Activated CD8-positive, alpha-beta memory T cell treated with anti-CD3 and anti-CD28 coated beads, Interleukin-2, amount 10 ng/mL, durations not matched to agents 7 days and 5 days (primary cell): Measurements from ENCODE around the gene RREB1. TPM values are rescaled to one million over a fixed set of nuclear protein-coding genes. Genes with fewer than 3 reads are reported as not detected.

ENCODE experiments used
- ATAC-seq: fragments of 150-1000 bp; cut with Tn5 transposase; one replicate; pipeline ENCODE4 v1.10.0; 2021; ENCODE audit warnings: moderate library complexity
- CTCF ChIA-PET: fragments of 350-600 bp; sonication (Branson Sonifier 250); formaldehyde crosslinking; loops from one replicate; lab custom pipeline; 2021; ENCODE audit warnings: antibody characterized with exemption; lab: Charles Lee
- DNase-seq: peaks from one replicate; pipeline ENCODE4 v3.0.0-alpha.2; 2020
- H3K27ac Mint-ChIP-seq: one replicate; pipeline ENCODE4 v1.8.0; 2021; ENCODE audit warnings: mild to moderate bottlenecking, mixed read lengths
- H3K27me3 Mint-ChIP-seq: one replicate; pipeline ENCODE4 v1.8.0; 2021; ENCODE audit warnings: mixed read lengths
- H3K36me3 Mint-ChIP-seq: one replicate; pipeline ENCODE4 v1.8.0; 2021; ENCODE audit warnings: mild to moderate bottlenecking, mixed read lengths
- H3K4me1 Mint-ChIP-seq: one replicate; pipeline ENCODE4 v1.8.0; 2021; ENCODE audit warnings: mixed read lengths
- H3K4me3 Mint-ChIP-seq: one replicate; pipeline ENCODE4 v1.8.0; 2021; ENCODE audit warnings: mild to moderate bottlenecking, moderate library complexity, mixed read lengths
- H3K9me3 Mint-ChIP-seq: one replicate; pipeline ENCODE4 v1.8.0; 2022; ENCODE audit warnings: low read depth, mixed read lengths
- total RNA-seq, 2 experiments: library from RNA; stranded (reverse); gene quantifications; one replicate each; pipeline ENCODE4 v1.2.3, GENCODE V29; 2021

RREB1 gene
- total RNA-seq, 2 experiments from 2014 or later = 20.6 to 24.6 TPM

- H3K9me3 Mint-ChIP-seq = no peaks in the 10 kb centered on the region
- peaks cover 3% of the 10 kb centered on the region for H3K36me3 Mint-ChIP-seq
- ATAC-seq (no peak), DNase-seq (no peak)
- CTCF ChIA-PET = interaction anchor here (1.1 to 5.2 kb wide), 6 partner anchors 9 to 48 kb away, joined by 3 to 28 read pairs (median 4); no protein-coding TSS in a partner anchor
- H3K27me3 Mint-ChIP-seq = peaks cover 3% of the 10 kb centered on the region
- peak overlapping the region; percentile 94 for H3K4me3 Mint-ChIP-seq
- peaks cover 26% of the 10 kb centered on the region for H3K4me1 Mint-ChIP-seq
- H3K27ac Mint-ChIP-seq = peak overlapping the region; percentile 89
Observed at GRCh38 chr6:7106215-7106751, 1.5 kb upstream of the RREB1 start.

GRCh38 chr6:7106752-7107577 is 796 bp upstream of the RREB1 start:
- Mint-ChIP-seq H3K9me3 (no peaks in the 10 kb centered on the region), H3K4me1 (peaks cover 30% of the 10 kb centered on the region), H3K27ac (peak overlapping the region; percentile 89), H3K27me3 (no peaks in the 10 kb centered on the region), H3K36me3 (peaks cover 3% of the 10 kb centered on the region), H3K4me3 (peak overlapping the region; percentile 94)
- CTCF ChIA-PET = interaction anchor here (1.1 to 5.2 kb wide), 8 partner anchors 8 to 448 kb away, joined by 3 to 28 read pairs (median 3); no protein-coding TSS in a partner anchor
- peak; percentile 76 for DNase-seq
- ATAC-seq = peak; percentile 46

GRCh38 chr6:7108196-7108963 is 619 bp downstream of the RREB1 start:
- H3K4me3 Mint-ChIP-seq = peak overlapping the region; percentile 94

DNA sequence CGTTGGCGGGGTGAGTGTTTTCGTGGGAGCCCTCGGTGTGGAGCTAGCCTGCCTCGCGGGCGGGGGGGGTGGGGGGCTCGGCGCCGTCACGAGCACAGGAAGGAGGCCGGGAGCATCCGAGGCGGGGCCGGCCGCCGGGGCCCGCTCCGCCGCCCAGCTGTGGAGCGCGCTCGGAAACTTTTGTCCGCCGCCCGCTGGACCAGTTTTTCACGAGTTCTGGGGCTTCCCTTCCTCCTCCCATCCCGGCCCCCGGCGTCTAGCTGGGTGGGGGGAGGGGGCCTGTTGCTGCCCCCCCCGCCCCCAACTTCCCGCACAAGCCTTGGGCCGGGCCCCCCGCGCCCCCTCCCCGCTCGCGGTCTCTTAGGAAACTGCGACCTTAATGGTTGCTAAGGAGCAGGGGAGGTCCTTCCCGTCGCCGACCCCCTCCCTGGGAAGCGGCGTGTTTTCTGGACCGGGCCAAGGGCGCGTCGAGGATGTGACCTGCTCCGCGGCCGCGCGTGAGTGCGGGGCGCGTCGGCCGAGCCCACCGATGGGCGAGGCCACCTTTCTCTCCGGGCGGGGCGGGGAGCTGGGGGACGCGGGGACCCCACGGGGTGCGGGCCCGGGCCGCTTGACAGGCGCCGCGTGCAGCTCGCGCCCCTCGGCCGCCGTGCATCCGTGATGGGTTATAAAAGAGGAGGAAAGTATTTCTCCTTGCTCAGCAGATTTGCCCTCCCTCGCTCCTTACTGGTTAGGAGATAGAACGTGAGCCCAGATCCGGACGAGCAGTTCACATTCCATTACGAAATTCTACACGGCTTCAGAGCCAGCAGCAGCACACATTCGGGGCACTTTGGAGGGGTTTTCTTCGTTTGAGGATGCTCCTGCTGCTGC is 1.4 kb downstream of the RREB1 start:
- no peaks in the 10 kb centered on the region for H3K27me3 Mint-ChIP-seq
- peak; percentile 53 for DNase-seq
- ATAC-seq = peak; percentile 16
- CTCF ChIA-PET = interaction anchor here (1.0 to 5.2 kb wide), 3 partner anchors 23 to 450 kb away, joined by 3 to 28 read pairs (median 12); no protein-coding TSS in a partner anchor
- H3K4me3 Mint-ChIP-seq = peak overlapping the region; percentile 83
- no peaks in the 10 kb centered on the region for H3K9me3 Mint-ChIP-seq
- H3K4me1 Mint-ChIP-seq = peaks cover 51% of the 10 kb centered on the region
- peaks cover 3% of the 10 kb centered on the region for H3K36me3 Mint-ChIP-seq
- H3K27ac Mint-ChIP-seq = peak overlapping the region; percentile 84

More at GRCh38 chr6:7108196-7108963, 619 bp downstream of the RREB1 start:
- peak; percentile 61 for DNase-seq
- CTCF ChIA-PET = interaction anchor here (0.6 to 5.2 kb wide), 5 partner anchors 21 to 449 kb away, joined by 3 to 28 read pairs (median 3); no protein-coding TSS in a partner anchor
- peaks cover 44% of the 10 kb centered on the region for H3K4me1 Mint-ChIP-seq
- H3K36me3 Mint-ChIP-seq = peaks cover 3% of the 10 kb centered on the region
- H3K27ac Mint-ChIP-seq = peak overlapping the region; percentile 92
- H3K27me3 Mint-ChIP-seq = no peaks in the 10 kb centered on the region
- peak; percentile 32 for ATAC-seq
- H3K9me3 Mint-ChIP-seq = no peaks in the 10 kb centered on the region

DNA sequence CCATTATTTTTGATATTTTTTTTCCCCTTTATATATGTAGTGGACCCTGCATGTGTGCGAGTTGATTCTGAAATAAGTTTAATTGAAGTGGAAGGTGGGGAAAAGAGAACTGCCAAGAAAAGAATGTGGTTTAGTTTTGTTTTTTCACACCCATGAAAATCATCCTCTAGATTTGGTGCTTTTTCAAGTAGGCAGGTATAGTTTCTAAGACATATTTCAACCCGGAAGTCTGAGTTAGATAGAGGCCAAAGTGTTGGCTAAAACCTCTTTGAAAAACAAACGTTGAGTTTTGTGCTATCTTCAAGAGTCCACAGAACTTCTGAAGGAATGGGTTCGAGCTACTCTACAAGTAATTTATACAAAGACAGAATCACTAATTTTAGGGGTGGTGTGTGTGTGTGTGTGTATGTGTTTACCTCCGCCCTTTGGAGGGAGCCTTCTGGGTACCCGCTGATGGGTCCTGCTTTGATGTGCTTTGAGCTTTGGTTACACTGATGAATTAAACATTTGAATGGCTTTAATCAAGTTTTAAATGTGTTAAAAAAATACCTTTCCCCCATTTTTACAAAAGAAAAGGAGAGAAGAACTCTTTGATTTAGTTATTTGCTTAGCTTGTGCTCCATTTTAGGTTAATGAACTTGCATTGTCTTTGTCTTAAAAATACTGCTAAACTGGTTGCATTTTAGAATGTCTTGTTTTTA is 2.5 kb downstream of the RREB1 start:
- Mint-ChIP-seq H3K36me3 (peaks cover 3% of the 10 kb centered on the region), H3K9me3 (no peaks in the 10 kb centered on the region), H3K4me3 (peak overlapping the region; percentile 83), H3K27ac (peak overlapping the region; percentile 84), H3K27me3 (no peaks in the 10 kb centered on the region), H3K4me1 (peaks cover 57% of the 10 kb centered on the region)
- ATAC-seq (no peak), DNase-seq (peak; percentile 15)
- CTCF ChIA-PET = interaction anchor here (0.6 to 5.2 kb wide), 5 partner anchors 22 to 129 kb away, joined by 3 to 28 read pairs (median 3); no protein-coding TSS in a partner anchor

- no peaks in the 10 kb centered on the region for H3K9me3 Mint-ChIP-seq
- no peak for ATAC-seq
- H3K27me3 Mint-ChIP-seq = no peaks in the 10 kb centered on the region
- CTCF ChIA-PET = interaction anchor here (1.0 to 5.2 kb wide), 4 partner anchors 21 to 415 kb away, joined by 3 to 28 read pairs (median 8); no protein-coding TSS in a partner anchor
- no peak for DNase-seq
- H3K36me3 Mint-ChIP-seq = peaks cover 4% of the 10 kb centered on the region
- H3K4me1 Mint-ChIP-seq = peaks cover 64% of the 10 kb centered on the region
- H3K4me3 Mint-ChIP-seq = no peak overlapping the region
- no peak overlapping the region for H3K27ac Mint-ChIP-seq
Observed at GRCh38 chr6:7111095-7111690, 3.4 kb downstream of the RREB1 start.

DNA sequence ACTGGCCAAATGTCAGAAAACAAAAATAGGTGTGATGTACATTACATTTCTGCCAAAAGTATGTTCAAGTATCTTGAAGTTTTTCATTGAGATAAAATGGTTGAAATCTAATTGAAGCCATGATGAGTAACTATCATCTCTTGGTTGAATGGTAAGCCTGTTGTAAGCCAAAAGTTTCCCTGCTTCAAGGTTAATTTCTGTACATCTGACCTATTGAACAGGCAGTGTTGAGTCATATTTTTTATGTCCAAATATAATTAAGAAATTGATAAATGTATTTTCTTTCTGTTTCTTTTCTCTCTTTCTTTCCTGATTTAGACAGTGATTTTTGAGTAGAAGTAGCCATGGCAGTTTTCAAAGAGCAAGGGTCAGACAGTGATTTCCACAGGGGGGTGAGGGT is 4.4 kb downstream of the RREB1 start:
- no peak for DNase-seq
- Mint-ChIP-seq H3K4me1 (peaks cover 66% of the 10 kb centered on the region), H3K9me3 (no peaks in the 10 kb centered on the region), H3K36me3 (peaks cover 4% of the 10 kb centered on the region), H3K4me3 (peak overlapping the region; percentile 59), H3K27me3 (no peaks in the 10 kb centered on the region), H3K27ac (no peak overlapping the region)
- CTCF ChIA-PET = no interaction called here
- no peak for ATAC-seq

DNA sequence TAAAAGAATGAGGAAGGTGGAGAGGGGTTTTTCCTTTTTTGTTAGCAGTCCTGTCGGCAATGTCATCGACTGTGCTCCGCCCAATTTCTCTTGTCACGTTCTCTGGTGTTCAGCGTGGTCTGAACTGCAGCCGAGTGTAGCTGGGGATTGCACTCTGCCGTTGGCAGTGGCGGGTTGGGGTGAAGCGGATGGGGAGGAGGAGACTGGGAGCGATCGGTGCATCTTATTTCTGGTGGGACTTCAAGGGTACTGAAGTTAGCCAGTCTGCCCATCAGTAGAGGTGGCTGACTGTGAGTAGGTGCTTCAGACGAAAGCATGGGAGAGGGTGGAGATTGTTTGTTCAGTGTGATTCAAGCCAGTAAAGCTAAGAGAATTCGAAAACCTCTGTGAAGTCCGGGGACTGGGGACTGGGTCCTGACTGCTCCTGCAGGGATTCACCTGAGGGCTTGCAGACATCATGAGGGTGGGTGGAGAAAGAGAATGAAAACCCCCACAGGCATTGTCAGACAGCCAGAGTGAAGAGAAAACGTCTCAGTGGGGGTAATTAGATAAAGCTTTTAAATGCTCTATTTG is 5.1 kb downstream of the RREB1 start:
- Mint-ChIP-seq H3K4me1 (peaks cover 66% of the 10 kb centered on the region), H3K27me3 (no peaks in the 10 kb centered on the region), H3K27ac (peak overlapping the region; percentile 26), H3K36me3 (peaks cover 4% of the 10 kb centered on the region), H3K4me3 (peak overlapping the region; percentile 59), H3K9me3 (no peaks in the 10 kb centered on the region)
- CTCF ChIA-PET = interaction anchor here (1.3 kb wide), 1 partner anchor 25 kb away, joined by 3 read pairs; no protein-coding TSS in a partner anchor
- ATAC-seq (no peak), DNase-seq (peak; percentile 50)

DNA sequence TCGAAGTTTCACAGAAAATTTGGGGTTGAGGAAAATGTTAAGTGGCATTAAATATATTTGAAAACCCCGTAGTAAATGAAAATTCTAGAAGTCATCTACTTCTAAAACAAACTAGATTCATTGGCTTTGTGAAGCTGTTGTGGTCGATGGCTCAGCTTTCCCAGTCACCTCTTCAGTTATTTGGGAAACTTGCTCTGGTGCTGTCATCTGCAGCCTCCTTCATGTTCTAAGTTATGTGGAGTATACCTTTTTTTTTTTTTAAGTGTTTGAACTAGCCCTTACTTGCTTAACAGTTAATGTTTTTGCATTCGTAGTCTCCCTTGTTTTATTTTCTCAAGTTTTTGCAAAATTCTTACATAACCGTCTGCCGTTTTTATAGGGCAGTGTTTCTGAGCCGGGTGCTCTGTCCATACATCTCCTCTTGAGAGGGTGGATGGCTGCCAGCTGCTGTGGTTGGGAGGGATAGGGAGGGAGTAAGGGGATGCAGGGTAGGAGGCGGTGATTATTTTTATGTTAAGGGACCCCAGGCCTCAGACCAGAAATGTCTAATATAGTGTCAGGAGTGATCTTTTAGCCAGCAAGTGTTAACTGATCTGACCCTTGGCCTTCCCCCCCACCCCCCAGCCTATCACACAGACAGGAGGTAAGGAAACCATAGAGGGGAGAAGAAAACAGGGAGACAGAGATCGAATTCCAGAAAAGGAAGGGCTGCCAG is 7.1 kb downstream of the RREB1 start:
- Mint-ChIP-seq H3K9me3 (no peaks in the 10 kb centered on the region), H3K36me3 (peaks cover 8% of the 10 kb centered on the region)
- CTCF ChIA-PET = interaction anchor here (0.8 to 1.0 kb wide), 2 partner anchors 9 to 13 kb away, joined by 3 to 4 read pairs; no protein-coding TSS in a partner anchor

DNA sequence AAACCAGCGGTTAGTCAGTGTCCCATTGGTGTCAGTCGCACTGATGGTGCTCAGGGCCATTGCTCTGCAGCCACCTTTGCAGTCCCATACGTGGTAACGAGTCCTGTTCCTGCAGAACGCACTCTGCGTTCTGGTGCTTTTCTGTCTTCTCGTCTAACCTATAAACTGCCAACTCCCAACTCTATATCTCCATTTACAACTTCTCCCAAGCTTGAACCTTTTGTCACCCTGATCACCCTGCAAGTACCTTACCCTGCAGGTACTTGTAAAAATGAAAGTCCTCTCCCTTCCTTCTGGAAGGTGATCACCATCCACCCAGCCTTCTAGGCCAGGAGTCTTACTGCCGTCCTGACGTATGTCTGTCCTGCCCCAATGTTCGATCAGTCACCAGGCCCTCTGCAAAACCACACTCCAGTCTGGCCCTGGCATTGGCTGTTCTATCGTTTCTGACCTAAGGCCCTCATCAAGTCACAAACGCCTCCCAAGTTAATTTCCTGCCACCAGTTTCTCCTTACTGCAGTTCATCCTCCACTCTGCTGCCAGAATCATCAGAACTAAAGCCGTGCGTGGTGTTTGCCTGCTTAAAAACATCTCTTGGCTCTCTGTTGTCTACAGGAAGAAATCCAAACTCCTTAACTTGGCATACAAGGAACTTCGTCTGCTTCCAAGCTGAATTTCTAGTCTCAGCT is 7.9 kb downstream of the RREB1 start:
- H3K9me3 Mint-ChIP-seq = no peaks in the 10 kb centered on the region
- no peaks in the 10 kb centered on the region for H3K27me3 Mint-ChIP-seq
- CTCF ChIA-PET = interaction anchor here (1.0 kb wide), 1 partner anchor 10 kb away, joined by 3 read pairs; no protein-coding TSS in a partner anchor
- H3K4me1 Mint-ChIP-seq = peaks cover 58% of the 10 kb centered on the region
- H3K4me3 Mint-ChIP-seq = no peak overlapping the region
- no peak for ATAC-seq
- no peak for DNase-seq
- peak overlapping the region; percentile 31 for H3K27ac Mint-ChIP-seq
- peaks cover 12% of the 10 kb centered on the region for H3K36me3 Mint-ChIP-seq

More for the DNA sequence above, 7.1 kb downstream of the RREB1 start:
- no peak for ATAC-seq
- no peak for DNase-seq
- Mint-ChIP-seq H3K4me1 (peaks cover 66% of the 10 kb centered on the region), H3K27me3 (no peaks in the 10 kb centered on the region), H3K4me3 (no peak overlapping the region), H3K27ac (no peak overlapping the region)
